Activated gamma-delta T cell treated with anti-CD3 and anti-CD28 coated beads, Interleukin-2, amount 50 U/mL, for 16 hours (primary cell): ENCODE measurements around the gene HPF1.
"Not testable (repeated sequence)": the region's sequence is repeated elsewhere in the genome, so short reads cannot be mapped to it uniquely, and the experiment has no call there.

Source experiments
- DNase-seq: peaks from one replicate; pipeline ENCODE4 v3.0.0-alpha.2; 2020; ENCODE audit warnings: low read depth

HPF1 gene

GRCh38 chr4:169738604-169739003 is 19.1 kb downstream of the HPF1 start:
- not testable (repeated sequence) for DNase-seq

GRCh38 chr4:169730564-169730963 is 27.2 kb downstream of the HPF1 start:
- no peak for DNase-seq

- DNase-seq = no peak
These were observed 30.1 kb downstream of the HPF1 start for GRCh38 chr4:169727616-169728015.

GRCh38 chr4:169724260-169724659 is 33.5 kb downstream of the HPF1 start:
- DNase-seq = no peak

GRCh38 chr4:169723207-169723965 is 34.4 kb downstream of the HPF1 start:
- no peak for DNase-seq

GRCh38 chr4:169720529-169720928 is 37.2 kb downstream of the HPF1 start:
- DNase-seq = no peak

- DNase-seq = no peak
These were observed 41.1 kb downstream of the HPF1 start for GRCh38 chr4:169716677-169717076.

- no peak for DNase-seq
These were observed 41.9 kb downstream of the HPF1 start for GRCh38 chr4:169715826-169716225.

GRCh38 chr4:169707958-169708643 is 49.6 kb downstream of the HPF1 start:
- no peak for DNase-seq

GRCh38 chr4:169698331-169698730 is 59.4 kb downstream of the HPF1 start:
- no peak for DNase-seq

GRCh38 chr4:169690787-169691186 is 67.0 kb downstream of the HPF1 start:
- no peak for DNase-seq

GRCh38 chr4:169689681-169690080 is 68.1 kb downstream of the HPF1 start:
- no peak for DNase-seq

GRCh38 chr4:169682372-169683047 is 75.2 kb downstream of the HPF1 start:
- no peak for DNase-seq
